Measurements from ENCODE around the gene FOXN3.
"Not testable (repeated sequence)": the region's sequence is repeated elsewhere in the genome, so short reads cannot be mapped to it uniquely, and the experiment has no call there.

FOXN3 gene

GRCh38 chr14:89158701-89159100 is 258.3 kb downstream of the FOXN3 start:
- H3K4me3 ChIP-seq (ENCODE audit: low read depth, low read length) = no peak overlapping the region
- DNase-seq (ENCODE audit: low read depth) = no peak
- TF ChIP-seq MAX (IDR thresholded peaks at IDR 0.05; ENCODE audit: low read depth, low read length) = no peak

- DNase-seq (ENCODE audit: low read depth); H3K4me3 ChIP-seq (ENCODE audit: low read depth, low read length): not testable (repeated sequence)
These were observed 258.9 kb downstream of the FOXN3 start for GRCh38 chr14:89158104-89158503.

- no peak overlapping the region for H3K4me3 ChIP-seq (ENCODE audit: low read depth, low read length)
- DNase-seq (ENCODE audit: low read depth) = no peak
- TF ChIP-seq CTCF (IDR thresholded peaks at IDR 0.05; ENCODE audit: low read depth, low read length) (no peak), MYC (IDR thresholded peaks at IDR 0.05; ENCODE audit: low read depth, low read length) (no peak), MAX (IDR thresholded peaks at IDR 0.05; ENCODE audit: low read depth, low read length) (no peak), POLR2A (IDR thresholded peaks at IDR 0.05; ENCODE audit: extremely low read depth, insufficient read length) (no peak)
These were observed 261.5 kb downstream of the FOXN3 start for GRCh38 chr14:89155491-89155890.

- H3K4me3 ChIP-seq (ENCODE audit: low read depth, low read length); DNase-seq (ENCODE audit: low read depth): not testable (repeated sequence)
These were observed 265.3 kb downstream of the FOXN3 start for GRCh38 chr14:89151693-89152092.

- DNase-seq (ENCODE audit: low read depth) = no peak
- TF ChIP-seq MAX (IDR thresholded peaks at IDR 0.05; ENCODE audit: low read depth, low read length) (no peak), MYC (IDR thresholded peaks at IDR 0.05; ENCODE audit: low read depth, low read length) (no peak), CTCF (IDR thresholded peaks at IDR 0.05; ENCODE audit: low read depth, low read length) (no peak), POLR2A (IDR thresholded peaks at IDR 0.05; ENCODE audit: extremely low read depth, insufficient read length) (no peak)
- H3K4me3 ChIP-seq (ENCODE audit: low read depth, low read length) = no peak overlapping the region
These were observed 270.8 kb downstream of the FOXN3 start for GRCh38 chr14:89146274-89146673.

- DNase-seq (ENCODE audit: low read depth) = no peak
- TF ChIP-seq MYC (IDR thresholded peaks at IDR 0.05; ENCODE audit: low read depth, low read length) (no peak), MAX (IDR thresholded peaks at IDR 0.05; ENCODE audit: low read depth, low read length) (no peak), POLR2A (IDR thresholded peaks at IDR 0.05; ENCODE audit: extremely low read depth, insufficient read length) (no peak), CTCF (IDR thresholded peaks at IDR 0.05; ENCODE audit: low read depth, low read length) (no peak)
- no peak overlapping the region for H3K4me3 ChIP-seq (ENCODE audit: low read depth, low read length)
These were observed 272.4 kb downstream of the FOXN3 start for GRCh38 chr14:89144642-89145041.

GRCh38 chr14:89144066-89144465 is 273.0 kb downstream of the FOXN3 start:
- no peak for DNase-seq (ENCODE audit: low read depth)
- no peak for TF ChIP-seq MAX (IDR thresholded peaks at IDR 0.05; ENCODE audit: low read depth, low read length)
- no peak for TF ChIP-seq MYC (IDR thresholded peaks at IDR 0.05; ENCODE audit: low read depth, low read length)
- TF ChIP-seq CTCF (IDR thresholded peaks at IDR 0.05; ENCODE audit: low read depth, low read length) = no peak
- no peak overlapping the region for H3K4me3 ChIP-seq (ENCODE audit: low read depth, low read length)
